SK-N-MC (cell line): Measurements from ENCODE around the gene TRAPPC14.
A peak's percentile ranks its signal among the peaks of the same experiment; 100 is the strongest.
"Not testable (repeated sequence)": the region's sequence is repeated elsewhere in the genome, so short reads cannot be mapped to it uniquely, and the experiment has no call there.

ENCODE experiments used
- DNase-seq: peaks from one replicate; pipeline ENCODE4 v3.0.0-alpha.2; 2011; ENCODE audit warnings: low read depth, low spot score
- H3K27ac ChIP-seq: fragments of 200-600 bp; sonication (generic); 2 replicates; pipeline ENCODE4 v1.5.1; 2016; ENCODE audit warnings: mixed run types
- H3K36me3 ChIP-seq: fragments of 200-600 bp; sonication (generic); 2 replicates; pipeline ENCODE4 v1.6.1; 2017; ENCODE audit warnings: antibody characterized with exemption, low read length, mixed read lengths; ENCODE audit not compliant: insufficient read depth
- H3K4me3 ChIP-seq: fragments of 200-600 bp; sonication (generic); 2 replicates; pipeline ENCODE4 v1.5.1; 2016
- H3K9ac ChIP-seq: fragments of 200-600 bp; sonication (generic); 2 replicates; pipeline ENCODE4 v1.8.0; 2017; ENCODE audit warnings: mixed run types, mixed read lengths; ENCODE audit not compliant: insufficient read length
- H3K9me3 ChIP-seq: fragments of 200-600 bp; sonication (generic); 2 replicates; pipeline ENCODE4 v1.6.1; 2017; ENCODE audit warnings: low read depth, mild to moderate bottlenecking, antibody characterized with exemption, low read length, moderate library complexity, mixed read lengths
- EZH2 ChIP-seq: fragments of 200-600 bp; sonication (generic); IDR thresholded peaks from one replicate; pipeline ENCODE4 v1.6.1; 2017; ENCODE audit warnings: antibody characterized with exemption
- FOXP2 ChIP-seq: optimal IDR thresholded peaks from 2 replicates; pipeline ENCODE3; 2011; ENCODE audit warnings: mild to moderate bottlenecking, moderate library complexity; ENCODE audit not compliant: insufficient read depth; ENCODE audit errors: extremely low read length, control extremely low read depth
- POLR2AphosphoS5 ChIP-seq: IDR thresholded peaks from 2 replicates; pipeline ENCODE4 v1.6.1; 2012; ENCODE audit warnings: mild to moderate bottlenecking, low read depth, low read length, borderline replicate concordance

Gene TRAPPC14

GRCh38 chr7:100148559-100149328 lies 9.8 kb downstream of the TRAPPC14 start, which contains the start of gene LAMTOR4:
TSS of gene LAMTOR4 (plus strand) at chr7:100148918. CDS start at chr7:100148973, 55 bp downstream.
- Histone ChIP-seq H3K9ac (peak within 1 kb of the TSS; percentile 90), H3K36me3 (peaks cover 10% of the 10 kb centered on the region; the same call in 1 of the 2 replicates), H3K9me3 (no peaks in the 10 kb centered on the region), H3K27ac (peak within 1 kb of the TSS; percentile 92), H3K4me3 (peak within 1 kb of the TSS; percentile 90)
- TF ChIP-seq POLR2AphosphoS5 (peak; percentile 94), EZH2 (no peak)
- DNase-seq, result peak; percentile 95

GRCh38 chr7:100148225-100148558 lies 10.3 kb downstream of the TRAPPC14 start:
- Histone ChIP-seq H3K4me3 (peak overlapping the region; percentile 90), H3K27ac (peak overlapping the region; percentile 92), H3K36me3 (peaks cover 5% of the 10 kb centered on the region; the same call in 1 of the 2 replicates), H3K9me3 (no peaks in the 10 kb centered on the region), H3K9ac (peak overlapping the region; percentile 78)
- TF ChIP-seq POLR2AphosphoS5 (no peak), EZH2 (no peak), FOXP2 (no peak)
- DNase-seq, result no peak

DNA sequence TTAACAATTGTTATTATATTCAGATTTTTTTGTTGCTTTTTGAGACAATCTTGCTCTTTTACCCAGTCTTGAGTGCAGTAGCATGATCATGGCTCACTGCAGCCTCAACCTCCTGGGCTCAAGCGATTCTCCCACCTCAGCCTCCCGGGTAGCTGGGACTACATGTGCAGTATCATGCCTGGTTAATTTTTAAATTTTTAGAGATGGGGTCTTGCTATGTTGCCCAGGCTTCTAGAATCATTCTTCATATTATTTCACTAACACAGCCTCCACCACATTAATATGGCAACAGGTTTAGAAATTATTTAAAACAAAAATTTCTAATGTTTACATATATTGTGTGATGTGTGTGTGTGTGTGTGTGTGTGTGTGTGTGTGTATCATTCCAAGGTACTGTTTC lies 11.2 kb downstream of the TRAPPC14 start:
- no peak overlapping the region for H3K4me3 ChIP-seq
- no peaks in the 10 kb centered on the region for H3K9me3 ChIP-seq
- H3K27ac ChIP-seq, result no peak overlapping the region
- H3K9ac ChIP-seq, result no peak overlapping the region
- no peak for DNase-seq
- H3K36me3 ChIP-seq, result no peaks in the 10 kb centered on the region; the same call in 1 of the 2 replicates
- TF ChIP-seq FOXP2 (no peak), POLR2AphosphoS5 (no peak), EZH2 (no peak)

- not testable (repeated sequence) for H3K27ac ChIP-seq, H3K36me3 ChIP-seq, H3K4me3 ChIP-seq, DNase-seq, H3K9me3 ChIP-seq, H3K9ac ChIP-seq
These were observed 12.2 kb downstream of the TRAPPC14 start for GRCh38 chr7:100146350-100146749.

DNA sequence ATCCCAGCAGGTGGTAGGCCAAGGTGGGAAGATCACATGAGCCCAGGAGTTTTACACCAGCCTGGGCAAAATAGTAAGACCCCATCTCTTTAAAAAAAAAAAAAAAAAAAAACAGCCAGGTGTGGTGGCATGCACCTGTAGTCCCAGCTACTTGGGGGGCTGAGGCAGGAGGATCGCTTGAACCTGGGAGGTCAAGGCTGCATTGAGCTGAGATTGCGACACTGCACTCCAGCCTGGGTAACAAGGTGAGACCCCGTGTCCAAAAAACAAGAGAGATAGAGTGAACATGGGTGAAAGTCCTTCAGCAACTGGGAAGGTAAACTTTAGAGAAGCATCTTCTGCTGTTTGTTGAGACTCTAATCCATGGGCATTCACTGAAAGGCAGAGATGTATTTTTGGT lies 16.1 kb downstream of the TRAPPC14 start:
- TF ChIP-seq POLR2AphosphoS5 (no peak), FOXP2 (no peak), EZH2 (no peak)
- H3K36me3 ChIP-seq, result no peaks in the 10 kb centered on the region
- no peak overlapping the region for H3K4me3 ChIP-seq
- no peak overlapping the region for H3K27ac ChIP-seq
- H3K9me3 ChIP-seq, result no peaks in the 10 kb centered on the region
- no peak for DNase-seq
- H3K9ac ChIP-seq, result no peak overlapping the region

DNA sequence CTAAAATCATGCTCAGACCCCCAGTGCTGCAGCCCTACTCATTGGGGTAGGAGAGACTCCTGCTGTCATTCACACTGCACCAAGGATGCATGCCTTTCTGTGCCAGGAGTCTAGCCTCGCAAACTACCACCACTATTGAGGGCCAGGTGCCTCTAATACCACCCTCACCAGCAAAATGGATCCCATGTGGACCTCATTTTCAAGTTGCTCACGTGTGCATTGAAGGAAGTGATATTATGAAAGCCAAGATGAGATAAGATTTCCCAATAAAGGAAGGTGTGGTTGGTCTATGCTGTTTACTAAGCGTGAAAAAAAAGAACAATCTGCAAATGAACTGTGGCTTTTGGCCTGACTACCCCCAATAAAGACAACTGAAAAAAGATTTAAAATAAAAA lies 17.0 kb downstream of the TRAPPC14 start:
- H3K36me3 ChIP-seq, result no peaks in the 10 kb centered on the region
- no peaks in the 10 kb centered on the region for H3K9me3 ChIP-seq
- H3K9ac ChIP-seq, result no peak overlapping the region
- no peak overlapping the region for H3K27ac ChIP-seq
- H3K4me3 ChIP-seq, result no peak overlapping the region
- no peak for DNase-seq
- TF ChIP-seq POLR2AphosphoS5 (no peak), EZH2 (no peak), FOXP2 (no peak)

DNA sequence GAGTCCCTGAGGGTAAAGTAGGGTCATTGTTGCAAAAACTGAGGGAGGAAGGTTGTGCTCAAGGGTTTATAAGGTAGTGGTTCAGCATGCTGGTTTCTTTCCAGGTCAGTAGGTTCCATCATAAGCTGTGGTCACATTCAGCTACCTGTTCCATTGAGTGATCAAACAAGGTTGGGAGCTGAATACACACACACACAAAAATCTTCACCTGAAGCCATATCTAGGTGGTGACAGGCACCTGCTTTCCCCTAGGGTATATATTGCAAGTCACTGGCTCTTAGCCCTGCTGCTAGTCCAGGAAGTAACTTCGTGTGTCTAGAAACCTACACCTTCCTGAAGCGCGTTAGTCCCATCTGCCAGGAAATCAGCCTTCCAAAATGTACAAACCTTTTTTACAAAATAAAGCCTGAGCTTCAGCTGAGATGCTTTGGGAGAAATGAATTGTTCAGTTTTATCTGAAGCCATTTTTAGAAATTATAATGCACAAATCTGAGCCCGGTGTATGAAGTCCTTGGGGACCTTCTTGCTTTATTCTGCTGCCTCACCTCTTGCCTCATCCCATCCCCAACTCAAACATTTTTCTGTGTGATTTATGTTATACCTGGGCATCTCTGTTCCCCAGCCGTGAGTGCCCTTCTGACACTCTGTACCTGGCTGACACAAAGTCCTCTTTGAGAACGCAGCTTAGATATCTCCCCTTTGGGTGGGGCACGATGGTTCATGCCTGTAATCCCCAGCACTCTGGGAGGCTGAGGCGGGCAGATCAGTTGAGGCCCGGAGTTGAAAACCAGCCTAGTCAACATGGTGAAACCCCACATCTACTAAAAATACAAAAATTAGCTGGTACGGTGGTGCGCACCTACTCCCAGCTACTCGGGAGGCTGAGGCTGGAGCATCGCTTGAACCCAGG lies 20.4 kb downstream of the TRAPPC14 start:
- Histone ChIP-seq H3K4me3 (no peak overlapping the region), H3K27ac (no peak overlapping the region), H3K9me3 (no peaks in the 10 kb centered on the region), H3K9ac (no peak overlapping the region), H3K36me3 (no peaks in the 10 kb centered on the region)
- TF ChIP-seq FOXP2 (no peak), POLR2AphosphoS5 (no peak), EZH2 (no peak)
- no peak for DNase-seq

- DNase-seq, result no peak
- H3K9me3 ChIP-seq, result no peaks in the 10 kb centered on the region
- no peak overlapping the region for H3K27ac ChIP-seq
- H3K36me3 ChIP-seq, result no peaks in the 10 kb centered on the region
- no peak overlapping the region for H3K4me3 ChIP-seq
- TF ChIP-seq FOXP2 (no peak), EZH2 (no peak), POLR2AphosphoS5 (no peak)
- no peak overlapping the region for H3K9ac ChIP-seq
These were observed 25.8 kb downstream of the TRAPPC14 start for GRCh38 chr7:100132697-100133151.

DNA sequence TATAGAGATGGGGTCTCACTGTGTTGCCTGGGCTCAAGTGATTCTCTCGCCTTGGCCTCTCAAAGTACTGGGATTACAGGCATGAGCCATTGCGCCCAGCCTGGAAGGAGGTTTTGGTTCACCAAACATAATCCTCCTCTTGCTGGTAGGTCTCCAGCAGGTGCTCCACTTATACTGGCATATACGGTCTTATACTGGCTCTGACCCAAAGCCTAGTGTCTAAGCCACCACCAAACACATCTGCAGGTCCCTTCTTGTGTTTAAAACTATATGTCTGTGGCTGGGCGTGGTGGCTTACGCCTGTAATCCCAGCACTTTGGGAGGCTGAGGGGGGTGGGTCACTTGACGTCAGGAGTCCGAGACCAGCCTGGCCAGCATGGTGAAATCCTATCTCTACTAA lies 26.4 kb downstream of the TRAPPC14 start:
- Histone ChIP-seq H3K9me3 (no peaks in the 10 kb centered on the region), H3K27ac (no peak overlapping the region), H3K4me3 (no peak overlapping the region), H3K9ac (no peak overlapping the region), H3K36me3 (no peaks in the 10 kb centered on the region)
- no peak for DNase-seq
- TF ChIP-seq EZH2 (no peak), FOXP2 (no peak), POLR2AphosphoS5 (no peak)
